Neural progenitor cell (in vitro differentiated cells): Measurements from ENCODE around the gene GGA3.
"Not testable (repeated sequence)": the region's sequence is repeated elsewhere in the genome, so short reads cannot be mapped to it uniquely, and the experiment has no call there.

Source experiments
- CTCF ChIP-seq: fragments of 200-600 bp; sonication (generic); IDR thresholded peaks from 2 replicates; pipeline ENCODE4 v1.5.1; 2017; ENCODE audit warnings: antibody characterized with exemption, mild to moderate bottlenecking
- EZH2 ChIP-seq: fragments of 200-600 bp; sonication (generic); IDR thresholded peaks from 2 replicates; pipeline ENCODE4 v1.6.1; 2017; ENCODE audit warnings: antibody characterized with exemption, mild to moderate bottlenecking, moderate library complexity

- not testable (repeated sequence) for TF ChIP-seq CTCF, EZH2
Observed at GRCh38 chr17:75255954-75256698, 5.3 kb downstream of the GGA3 start.
